HG03354 (cell line): ENCODE results near the gene PMEPA1.

ENCODE experiments used
- ATAC-seq: cut with Tn5 transposase; IDR thresholded peaks from one replicate; pipeline ENCODE4 v1.9.1; 2021; ENCODE audit warnings: mild to moderate bottlenecking; ENCODE audit not compliant: unreplicated experiment, poor library complexity, severe bottlenecking

Gene PMEPA1

DNA sequence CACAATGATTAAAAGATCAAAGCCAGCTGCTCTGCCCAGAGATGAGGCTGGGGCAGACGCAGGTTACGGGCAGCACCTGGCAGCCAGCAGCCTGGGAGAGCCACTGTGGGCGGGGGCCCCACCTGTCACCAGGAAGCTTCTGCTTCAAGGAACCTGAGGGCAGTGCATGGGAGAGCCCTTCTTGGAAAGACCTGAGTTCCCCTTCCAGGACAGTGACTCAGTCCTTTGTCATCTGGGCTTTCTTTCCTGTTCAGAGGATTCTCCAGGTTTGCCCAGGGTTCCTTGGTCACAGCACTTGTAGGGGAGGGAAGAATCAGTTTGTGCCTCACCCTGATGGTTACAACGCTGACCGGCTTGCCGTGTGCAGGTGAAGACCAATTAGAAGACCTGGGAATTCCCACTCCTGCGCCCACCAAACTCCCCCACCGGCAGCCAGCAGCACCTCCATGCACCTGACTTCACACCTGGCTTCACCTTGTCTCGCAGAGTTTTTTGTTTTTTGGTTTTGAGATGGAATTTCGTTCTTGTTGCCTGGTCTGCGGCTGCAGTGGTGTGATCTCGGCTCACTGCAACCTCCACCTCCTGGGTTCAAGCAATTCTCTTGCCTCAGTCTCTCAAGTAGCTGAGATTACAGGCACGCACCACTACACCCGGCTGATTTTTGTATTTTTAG, 91.6 kb downstream of the PMEPA1 start:
- no peak for ATAC-seq

DNA sequence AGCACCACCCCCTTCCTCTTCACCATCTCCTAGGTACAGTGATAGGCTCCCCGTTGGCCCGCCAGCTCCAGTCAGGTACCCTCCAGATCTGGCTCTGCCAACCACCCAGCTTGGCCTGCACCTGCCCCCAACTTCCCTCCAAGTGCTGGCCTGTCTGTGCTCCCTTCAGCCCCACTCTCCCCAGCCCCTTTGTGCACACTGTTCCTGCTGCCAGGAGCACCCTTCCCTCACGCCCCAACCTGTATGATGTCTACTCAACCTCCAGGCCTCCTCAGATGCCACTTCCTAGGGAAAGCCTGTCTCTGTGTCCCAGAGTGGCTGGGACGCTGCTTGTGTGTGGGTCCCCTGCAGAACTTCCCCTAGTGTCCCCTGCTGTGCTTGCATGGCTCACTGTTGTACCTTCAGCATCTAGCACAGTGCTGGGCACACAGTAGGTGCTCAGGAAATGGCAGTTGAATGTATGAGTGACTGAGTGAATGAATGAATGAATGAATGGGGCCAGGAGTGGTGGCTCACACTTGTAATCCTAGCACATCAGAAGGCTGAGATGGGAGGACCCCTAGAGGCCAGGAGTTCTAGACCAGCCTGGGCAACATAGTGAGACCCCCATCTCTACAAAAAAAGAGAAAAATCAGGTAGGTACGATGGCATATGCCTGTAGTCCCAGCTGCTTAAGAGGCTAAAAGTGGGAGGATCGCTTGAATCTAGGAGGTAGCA, 92.6 kb downstream of the PMEPA1 start:
- no peak for ATAC-seq

GRCh38 chr20:57616143-57616951, 93.5 kb downstream of the PMEPA1 start:
- ATAC-seq, result no peak

- ATAC-seq, result no peak
Measured at GRCh38 chr20:57615445-57615811, 94.4 kb downstream of the PMEPA1 start.

- no peak for ATAC-seq
Measured at GRCh38 chr20:57614490-57615444, 95.0 kb downstream of the PMEPA1 start.

GRCh38 chr20:57613481-57613921, 96.3 kb downstream of the PMEPA1 start:
- no peak for ATAC-seq

- no peak for ATAC-seq
Measured at GRCh38 chr20:57612916-57613315, 96.9 kb downstream of the PMEPA1 start.

- no peak for ATAC-seq
Measured at GRCh38 chr20:57612436-57612835, 97.4 kb downstream of the PMEPA1 start.

GRCh38 chr20:57611586-57612311, 98.1 kb downstream of the PMEPA1 start:
- ATAC-seq, result no peak

DNA sequence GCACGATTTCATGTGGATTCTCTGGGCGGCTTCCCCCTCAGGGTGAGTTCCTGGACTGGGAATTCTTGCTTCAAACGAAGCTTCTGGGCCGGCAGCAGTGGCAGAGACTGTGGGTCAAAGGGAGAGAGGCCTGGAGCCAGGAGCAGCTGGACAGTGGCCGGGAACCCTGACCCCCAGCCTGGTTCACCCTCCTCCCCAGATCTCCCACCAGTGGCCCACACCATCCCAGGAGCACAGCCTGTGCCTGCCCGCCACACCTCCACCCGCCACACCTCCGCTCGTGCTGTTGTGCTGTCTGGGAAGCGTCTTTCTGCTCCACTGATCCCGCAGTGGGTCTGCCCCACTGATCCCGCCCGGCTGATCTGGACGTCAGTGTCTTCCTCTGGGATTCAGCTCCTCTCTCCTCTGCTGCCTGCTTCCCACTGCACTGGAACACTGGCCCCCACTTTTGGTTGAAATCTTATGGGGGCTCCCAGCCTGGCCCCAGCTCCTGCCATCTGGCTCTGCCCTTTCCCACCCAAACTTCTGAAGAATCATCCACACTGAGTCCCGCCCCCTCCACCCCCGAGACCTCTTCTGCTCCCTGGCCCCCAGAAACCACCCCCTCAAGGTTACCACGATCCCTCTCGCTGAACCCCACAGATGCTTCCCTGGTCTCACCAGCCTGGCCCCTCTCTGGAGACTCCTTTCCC, 99.4 kb downstream of the PMEPA1 start:
- no peak for ATAC-seq

DNA sequence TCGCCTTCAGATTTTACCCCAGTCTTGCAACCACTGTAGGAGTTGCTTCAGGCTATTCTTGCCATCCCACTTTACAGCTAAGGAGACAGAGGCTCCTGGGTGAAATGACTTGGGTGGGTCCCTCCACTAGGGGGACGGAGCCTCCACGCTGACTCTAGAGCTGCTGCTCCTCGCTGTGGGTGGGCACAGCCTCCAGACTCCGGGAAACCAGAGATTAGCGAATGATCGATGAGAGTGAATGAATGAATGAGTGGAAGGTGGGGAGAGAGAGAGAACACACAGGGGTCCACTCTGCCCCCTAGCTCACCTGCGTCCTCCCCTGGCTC, 100.0 kb downstream of the PMEPA1 start:
- ATAC-seq, result no peak

DNA sequence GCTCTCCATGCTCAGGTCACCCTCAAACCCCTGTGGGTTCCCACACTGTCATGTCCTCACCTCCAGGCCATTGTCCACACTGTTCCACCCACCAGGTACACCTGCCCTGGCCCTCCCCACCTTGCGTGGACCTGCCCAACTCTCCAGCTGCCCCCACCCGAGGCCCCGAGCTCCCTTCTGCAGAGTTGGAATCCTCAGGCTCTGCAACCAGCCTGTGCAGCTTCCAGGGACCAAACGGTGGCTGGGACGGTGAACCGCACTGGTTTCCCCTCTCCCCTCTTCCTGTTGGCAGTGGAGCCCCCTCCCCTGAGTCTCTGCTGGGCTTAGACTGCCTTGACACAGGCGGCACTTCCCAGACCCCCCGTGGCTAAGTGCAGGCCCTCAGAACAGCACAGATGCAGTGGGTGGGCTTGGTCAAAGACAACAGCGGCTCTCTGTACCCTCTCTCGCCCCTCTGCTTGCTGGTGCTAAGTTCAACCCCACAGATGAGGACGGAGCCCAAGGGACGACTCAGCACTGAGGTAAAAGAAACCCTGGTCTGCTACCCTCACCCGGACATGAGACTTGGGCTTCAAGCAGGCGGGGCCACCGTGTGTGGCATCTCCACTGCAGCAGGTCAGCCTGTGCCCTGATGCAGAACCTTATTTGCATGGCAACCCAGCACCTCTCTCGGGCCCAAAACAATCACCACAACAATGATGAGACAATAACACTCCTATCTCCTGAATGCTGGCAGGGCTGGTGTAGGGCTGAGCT, 100.6 kb downstream of the PMEPA1 start:
- no peak for ATAC-seq

DNA sequence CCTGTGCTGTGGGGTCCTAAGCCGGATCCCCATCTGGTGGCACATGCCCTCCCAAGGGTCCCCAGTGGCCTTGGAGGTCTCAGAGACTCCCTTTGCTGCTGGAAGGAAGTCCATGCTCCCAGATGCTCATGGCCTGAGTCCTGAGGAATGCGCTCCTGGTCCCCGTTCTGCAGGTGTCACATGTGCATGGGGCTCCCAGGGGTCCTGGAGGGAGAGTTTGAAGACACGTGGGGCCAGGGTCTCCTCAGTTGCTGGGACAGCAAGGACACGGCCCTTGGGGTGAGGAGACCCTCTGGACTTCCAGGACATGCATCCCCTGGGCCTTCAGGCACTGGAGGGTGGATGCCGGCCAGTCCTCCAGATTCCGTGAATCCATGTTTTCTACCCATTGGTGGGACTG, 101.3 kb downstream of the PMEPA1 start:
- ATAC-seq, result no peak

DNA sequence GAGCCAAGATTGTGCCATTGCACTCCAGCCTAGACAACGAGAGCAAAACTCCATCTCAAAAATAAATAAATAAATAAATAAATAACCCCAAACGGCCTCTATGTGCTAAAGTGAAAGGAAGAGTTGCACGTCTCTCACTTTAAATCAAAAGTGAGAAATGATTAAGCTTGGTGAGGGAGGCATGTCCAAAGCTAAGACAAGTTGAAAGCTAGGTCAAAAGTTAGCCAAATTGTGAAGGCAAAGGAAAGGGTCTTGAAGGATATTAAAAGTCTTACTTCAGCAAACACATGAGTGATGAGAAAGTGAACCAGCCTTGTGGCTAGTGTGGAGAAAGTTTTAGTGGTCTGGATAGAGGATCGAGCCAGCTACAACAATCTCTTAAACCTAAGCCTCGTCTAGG, 103.9 kb downstream of the PMEPA1 start:
- no peak for ATAC-seq

DNA sequence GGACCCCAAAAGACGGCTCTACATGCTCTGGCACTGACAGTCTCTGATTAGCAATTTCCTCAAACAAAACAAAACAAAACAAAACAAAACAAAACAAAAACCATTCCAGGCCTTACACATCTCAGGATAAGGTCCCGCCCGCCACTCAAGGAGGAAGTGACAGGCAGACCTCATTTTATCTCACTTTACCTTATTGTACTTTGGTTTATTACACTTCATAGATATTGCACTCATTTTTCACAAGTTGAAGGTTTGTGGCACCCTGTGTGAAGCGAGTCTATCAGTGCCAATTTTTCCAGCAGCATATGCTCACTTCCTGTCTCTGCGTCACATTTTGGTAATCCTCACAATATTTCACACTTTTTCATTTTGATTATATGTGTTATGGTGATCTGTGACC, 104.8 kb downstream of the PMEPA1 start:
- no peak for ATAC-seq

GRCh38 chr20:57603120-57603519, 106.7 kb downstream of the PMEPA1 start:
- ATAC-seq, result no peak

DNA sequence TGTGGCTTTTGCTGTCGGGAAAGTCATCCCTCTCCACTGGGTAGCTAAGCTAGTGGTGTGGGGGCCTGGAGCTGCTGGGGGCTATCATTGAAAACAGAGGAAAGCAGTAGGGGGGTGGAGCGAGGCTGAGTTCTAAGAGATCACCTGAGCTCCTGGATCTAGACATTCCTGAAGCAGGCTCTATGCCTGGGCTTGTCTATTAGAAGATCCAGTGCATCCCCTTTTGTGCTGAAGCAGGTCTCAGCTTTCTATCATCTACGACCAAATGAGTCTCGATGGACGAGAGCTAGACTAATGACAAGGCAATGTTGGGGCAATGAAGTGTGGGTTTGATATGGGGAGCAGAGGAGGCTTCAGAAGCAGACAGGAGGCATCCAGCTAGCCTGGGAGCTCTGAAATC, 108.1 kb downstream of the PMEPA1 start:
- no peak for ATAC-seq

GRCh38 chr20:57601211-57601570, 108.6 kb downstream of the PMEPA1 start:
- ATAC-seq, result no peak
